Esophagus squamous epithelium (tissue), 4 donors: ENCODE measurements around the gene CUBN.

Source experiments
- CTCF ChIP-seq, 6 experiments: fragments of 450-650 bp in 4 of 6; fragments of 200-600 bp in 2 of 6; sonication (generic) in 2 of 6; IDR thresholded peaks; one replicate each; pipeline ENCODE4 v1.5.1; 2016 to 2019; ENCODE audit warnings: antibody characterized with exemption in 6 of 6, mild to moderate bottlenecking in 4 of 6, moderate library complexity in 4 of 6
- POLR2A ChIP-seq, 4 donors: fragments of 450-650 bp; IDR thresholded peaks; one replicate each; pipeline ENCODE4 v1.6.1; 2017; ENCODE audit warnings: antibody characterized with exemption in 4 of 4, mild to moderate bottlenecking in 4 of 4, moderate library complexity in 3 of 4

- TF ChIP-seq CTCF (IDR thresholded peaks at IDR 0.05) (no peak), POLR2A (IDR thresholded peaks at IDR 0.05) (no peak)
These were observed 306.8 kb downstream of the CUBN start for GRCh38 chr10:16822726-16823360.
